Measurements from ENCODE around the gene DGKB. TPM values are rescaled to one million over a fixed set of nuclear protein-coding genes. Genes with fewer than 3 reads are reported as not detected.

DGKB gene
- total RNA-seq, 1 experiment from 2014 or later = 1.9 TPM

GRCh38 chr7:14738086-14738485, 164.5 kb downstream of the DGKB start:
- no peak overlapping the region for H3K27ac Mint-ChIP-seq
- ATAC-seq (no peak), DNase-seq (ENCODE audit: low spot score) (no peak)
- H3K36me3 Mint-ChIP-seq = peaks cover 56% of the 10 kb centered on the region
- no peaks in the 10 kb centered on the region; the same call in 1 of the 2 replicates for H3K27me3 Mint-ChIP-seq (ENCODE audit: low read depth)
- POLR2A ChIA-PET = interaction anchor here (0.6 kb wide), 1 partner anchor 167 kb away, joined by 5 read pairs; no protein-coding TSS in a partner anchor
- CTCF ChIA-PET = no interaction called here
- TF ChIP-seq HMGA2 (CRISPR knock-in tag; IDR thresholded peaks at IDR 0.05) (no peak), USF1 (CRISPR knock-in tag; IDR thresholded peaks at IDR 0.05) (no peak), ATF3 (CRISPR knock-in tag; conservative IDR thresholded peaks at IDR 0.05) (no peak), ATF1 (CRISPR knock-in tag; IDR thresholded peaks at IDR 0.05) (no peak), NR3C1 (CRISPR knock-in tag; conservative IDR thresholded peaks at IDR 0.05; ENCODE audit: low read depth) (no peak)
- H3K9me3 Mint-ChIP-seq = peaks cover 57% of the 10 kb centered on the region
- H3K4me3 Mint-ChIP-seq = no peak overlapping the region
- H3K4me1 Mint-ChIP-seq = peaks cover 17% of the 10 kb centered on the region

- H3K4me1 Mint-ChIP-seq = peaks cover 17% of the 10 kb centered on the region
- peak; percentile 98 for ATAC-seq
- H3K27ac Mint-ChIP-seq = peak overlapping the region; percentile 23; the same call in 1 of the 2 replicates
- peak; percentile 71 for DNase-seq (ENCODE audit: low spot score)
- peaks cover 24% of the 10 kb centered on the region for H3K36me3 Mint-ChIP-seq
- H3K27me3 Mint-ChIP-seq (ENCODE audit: low read depth) = no peaks in the 10 kb centered on the region; the same call in 1 of the 2 replicates
- H3K4me3 Mint-ChIP-seq = peak overlapping the region; percentile 45
- ChIA-PET POLR2A (interaction anchor here (0.8 kb wide), 1 partner anchor 321 kb away, joined by 3 read pairs; no protein-coding TSS in a partner anchor), CTCF (interaction anchor here (0.7 to 1.2 kb wide), 10 partner anchors 9 to 281 kb away, joined by 3 to 11 read pairs (median 3); no protein-coding TSS in a partner anchor)
- peaks cover 25% of the 10 kb centered on the region for H3K9me3 Mint-ChIP-seq
- peak; percentile 73 for TF ChIP-seq CTCF (IDR thresholded peaks at IDR 0.05)
- no peak for TF ChIP-seq MAX (CRISPR knock-in tag; IDR thresholded peaks at IDR 0.05)
- 0 out of 2 replicates have a peak, but pooled peaks have one; percentile 20 for TF ChIP-seq ETV6 (CRISPR knock-in tag; IDR thresholded peaks at IDR 0.05)
- 0 out of 2 replicates have a peak, but pooled peaks have one; percentile 53 for TF ChIP-seq ZNF396 (CRISPR knock-in tag; IDR thresholded peaks at IDR 0.05; ENCODE audit: borderline replicate concordance)
- TF ChIP-seq NR2C2 (CRISPR knock-in tag; IDR thresholded peaks at IDR 0.05) = no peak
These were observed 167.7 kb downstream of the DGKB start for GRCh38 chr7:14734839-14735321.

- POLR2A ChIA-PET = interaction anchor here (0.6 kb wide), 1 partner anchor 576 kb away, joined by 3 read pairs; no protein-coding TSS in a partner anchor
- no peak overlapping the region for H3K4me3 Mint-ChIP-seq
- no peaks in the 10 kb centered on the region for H3K36me3 Mint-ChIP-seq
- no peak for TF ChIP-seq AFF4 (CRISPR knock-in tag; IDR thresholded peaks at IDR 0.05; ENCODE audit: borderline replicate concordance)
- no peak for TF ChIP-seq GABPB1 (CRISPR knock-in tag; IDR thresholded peaks at IDR 0.05)
- TF ChIP-seq CDX4 (CRISPR knock-in tag; IDR thresholded peaks at IDR 0.05; ENCODE audit: borderline replicate concordance) = no peak
- no peak for TF ChIP-seq STAT6 (CRISPR knock-in tag; conservative IDR thresholded peaks at IDR 0.05; ENCODE audit: low read depth)
- TF ChIP-seq NR3C1 (CRISPR knock-in tag; conservative IDR thresholded peaks at IDR 0.05; ENCODE audit: low read depth) = no peak
- TF ChIP-seq TP53 (CRISPR knock-in tag; IDR thresholded peaks at IDR 0.05) = no peak
- no peak for TF ChIP-seq ATF6 (CRISPR knock-in tag; IDR thresholded peaks at IDR 0.05)
- TF ChIP-seq SMAD3 (CRISPR knock-in tag; IDR thresholded peaks at IDR 0.05; ENCODE audit: borderline replicate concordance) = no peak
These were observed 181.8 kb downstream of the DGKB start for GRCh38 chr7:14720785-14721184.

More at GRCh38 chr7:14720785-14721184, 181.8 kb downstream of the DGKB start:
- Mint-ChIP-seq H3K4me1 (peaks cover 29% of the 10 kb centered on the region), H3K27ac (no peak overlapping the region), H3K9me3 (no peaks in the 10 kb centered on the region), H3K27me3 (ENCODE audit: low read depth) (no peaks in the 10 kb centered on the region)
- CTCF ChIA-PET = interaction anchor here (0.6 to 1.4 kb wide), 3 partner anchors 203 to 560 kb away, joined by 3 to 4 read pairs (median 4); no protein-coding TSS in a partner anchor
- no peak for ATAC-seq
- no peak for DNase-seq (ENCODE audit: low spot score)
